Activated T-cell treated with anti-CD3 and anti-CD28 coated beads, Interleukin-2, amount 50 U/mL, for 4 hours (primary cell): Measurements from ENCODE around the gene FIG4. TPM values are rescaled to one million over a fixed set of nuclear protein-coding genes. Genes with fewer than 3 reads are reported as not detected.
"Not testable (repeated sequence)": the region's sequence is repeated elsewhere in the genome, so short reads cannot be mapped to it uniquely, and the experiment has no call there.

Experiments
- ATAC-seq, 2 donors: fragments of 200-7000 bp; cut with Tn5 transposase; one replicate each; pipeline ENCODE4 v1.10.0; 2021
- DNase-seq: peaks from one replicate; pipeline ENCODE4 v3.0.0-alpha.2; 2020
- H3K27me3 Mint-ChIP-seq: one replicate; pipeline ENCODE4 v1.8.0; 2021; ENCODE audit warnings: low read depth, mixed read lengths
- H3K36me3 Mint-ChIP-seq: one replicate; pipeline ENCODE4 v1.8.0; 2022; ENCODE audit warnings: mixed read lengths; ENCODE audit not compliant: insufficient read depth
- H3K4me1 Mint-ChIP-seq: one replicate; pipeline ENCODE4 v1.8.0; 2021; ENCODE audit warnings: low read depth, mixed read lengths
- H3K4me3 Mint-ChIP-seq: one replicate; pipeline ENCODE4 v1.8.0; 2021; ENCODE audit warnings: mild to moderate bottlenecking, moderate library complexity, mixed read lengths
- H3K9me3 Mint-ChIP-seq: one replicate; pipeline ENCODE4 v1.8.0; 2021; ENCODE audit warnings: mixed read lengths
- total RNA-seq, 3 donors: library from RNA; stranded (reverse); gene quantifications; one replicate each; pipeline ENCODE4 v1.2.1, GENCODE V29; 2021

Gene FIG4
- total RNA-seq, 3 donors from 2014 or later = 5.4 to 6.4 (median 5.9) TPM

DNA sequence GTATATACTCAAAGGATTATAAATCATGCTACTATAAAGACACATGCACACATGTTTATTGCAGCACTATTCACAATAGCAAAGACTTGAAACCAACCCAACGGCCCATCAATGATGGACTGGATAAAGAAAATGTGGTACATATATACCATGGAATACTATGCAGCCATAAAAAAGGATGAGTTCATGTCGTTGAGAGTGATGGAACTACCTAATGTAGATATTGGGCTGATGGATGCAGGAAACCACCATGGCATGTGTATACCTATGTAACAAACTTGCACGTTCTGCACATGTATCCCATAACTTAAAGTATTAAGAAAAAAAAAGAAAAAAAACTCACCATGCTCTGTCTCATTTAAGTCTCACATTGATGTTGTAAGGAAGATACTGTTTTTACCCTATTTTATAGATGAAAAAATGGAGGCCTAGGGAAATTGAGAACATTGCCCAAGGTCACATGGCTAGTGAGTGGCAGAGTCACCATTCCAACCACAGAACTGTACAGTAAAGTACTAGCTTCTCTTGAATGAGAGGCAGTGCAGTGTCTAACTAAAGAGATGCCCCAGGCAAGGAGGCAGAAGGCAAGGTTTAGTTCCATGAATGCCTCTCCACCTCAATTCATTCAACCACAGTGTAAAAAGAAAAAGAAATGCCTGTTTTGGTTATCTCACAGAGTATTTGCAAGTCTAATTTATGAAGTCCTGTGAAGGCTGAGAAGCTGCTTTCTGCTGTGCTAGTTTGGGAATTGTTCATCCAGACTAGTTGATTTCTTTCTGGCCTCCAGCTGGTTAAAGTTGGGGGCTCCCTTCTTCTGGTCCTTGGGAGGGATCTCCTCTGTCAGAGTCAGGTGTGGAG lies 68.2 kb downstream of the FIG4 start:
- ATAC-seq (no peak), DNase-seq (no peak)
- Mint-ChIP-seq H3K4me1 (peaks cover 13% of the 10 kb centered on the region), H3K9me3 (peaks cover 7% of the 10 kb centered on the region), H3K27me3 (no peaks in the 10 kb centered on the region), H3K36me3 (peaks cover 47% of the 10 kb centered on the region), H3K4me3 (no peak overlapping the region)

DNA sequence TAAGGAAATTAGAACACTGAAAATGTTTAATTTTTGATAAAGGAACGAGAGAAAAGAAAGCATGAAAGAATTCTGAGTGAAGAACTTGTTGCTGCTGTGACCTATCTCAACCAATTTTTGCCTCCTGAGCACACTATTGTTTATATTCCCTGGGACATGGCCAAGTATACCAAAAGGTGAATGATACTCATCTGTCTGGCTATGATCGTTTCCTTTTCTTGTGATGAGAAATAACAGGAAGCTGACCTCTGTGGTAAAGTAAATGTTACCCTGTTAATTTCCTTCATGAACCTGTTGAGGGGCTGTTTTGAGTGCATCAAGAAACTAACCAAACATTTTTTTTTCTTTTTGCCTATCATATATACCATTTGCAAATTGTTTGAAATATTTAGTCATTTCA lies 69.1 kb downstream of the FIG4 start:
- H3K4me1 Mint-ChIP-seq = peaks cover 13% of the 10 kb centered on the region
- ATAC-seq = no peak
- peaks cover 3% of the 10 kb centered on the region for H3K9me3 Mint-ChIP-seq
- H3K4me3 Mint-ChIP-seq = no peak overlapping the region
- H3K27me3 Mint-ChIP-seq = no peaks in the 10 kb centered on the region
- peaks cover 44% of the 10 kb centered on the region for H3K36me3 Mint-ChIP-seq
- DNase-seq = no peak

DNA sequence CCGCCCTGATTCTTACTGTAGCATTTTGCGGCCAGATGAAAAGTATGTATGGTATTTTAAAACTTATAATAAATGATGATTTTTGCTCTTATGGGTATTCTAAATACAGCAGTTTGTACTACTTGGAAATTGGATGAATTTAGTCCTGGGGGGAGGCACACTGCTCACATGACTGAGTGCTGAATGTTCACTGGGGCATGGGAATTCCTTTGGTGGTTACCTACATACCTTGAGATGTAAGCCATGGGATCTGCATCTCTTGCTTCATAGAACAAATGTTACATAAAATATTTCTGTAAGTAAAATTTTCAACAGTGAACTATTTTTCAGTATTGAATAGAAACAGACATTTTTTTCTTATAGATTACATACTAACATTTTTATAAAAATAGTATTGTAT lies 71.1 kb downstream of the FIG4 start:
- H3K36me3 Mint-ChIP-seq = peaks cover 31% of the 10 kb centered on the region
- no peaks in the 10 kb centered on the region for H3K9me3 Mint-ChIP-seq
- peaks cover 13% of the 10 kb centered on the region for H3K4me1 Mint-ChIP-seq

DNA sequence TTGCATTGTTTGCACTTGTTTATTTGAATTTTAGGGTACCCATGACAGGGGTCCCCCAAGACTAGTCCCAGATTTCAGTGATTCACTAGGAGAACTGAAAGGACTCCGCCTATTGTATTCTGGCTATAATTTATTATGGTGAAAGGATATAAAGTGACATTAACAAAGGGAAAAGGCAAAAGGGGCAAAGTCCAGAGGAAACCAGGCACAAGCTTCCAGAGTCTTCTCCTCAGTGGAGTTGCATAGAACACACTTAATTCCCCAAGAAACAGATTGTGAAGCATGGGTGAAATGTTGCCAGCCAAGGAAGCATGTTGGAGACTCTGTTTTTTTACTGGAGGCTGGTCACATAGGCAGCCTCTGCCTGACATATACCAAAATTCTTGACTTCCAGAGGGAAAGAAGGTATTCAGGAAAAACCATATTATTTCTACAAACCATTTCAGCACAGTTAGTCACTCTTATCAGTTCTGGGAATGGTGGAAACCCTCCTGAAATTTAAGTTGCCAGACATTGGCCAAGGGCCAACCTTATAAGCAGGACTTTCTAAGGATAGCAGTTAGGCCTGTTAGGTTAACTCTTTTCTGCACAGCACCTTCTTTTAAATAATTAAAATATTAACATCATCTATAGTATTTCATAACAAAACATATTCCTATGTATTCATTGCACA lies 71.8 kb downstream of the FIG4 start:
- Mint-ChIP-seq H3K9me3 (no peaks in the 10 kb centered on the region), H3K4me1 (peaks cover 13% of the 10 kb centered on the region), H3K27me3 (no peaks in the 10 kb centered on the region), H3K36me3 (peaks cover 26% of the 10 kb centered on the region), H3K4me3 (no peak overlapping the region)
- no peak for ATAC-seq
- no peak for DNase-seq

More for the DNA sequence above, 71.1 kb downstream of the FIG4 start:
- ATAC-seq (no peak), DNase-seq (no peak)
- no peak overlapping the region for H3K4me3 Mint-ChIP-seq
- H3K27me3 Mint-ChIP-seq = no peaks in the 10 kb centered on the region

DNA sequence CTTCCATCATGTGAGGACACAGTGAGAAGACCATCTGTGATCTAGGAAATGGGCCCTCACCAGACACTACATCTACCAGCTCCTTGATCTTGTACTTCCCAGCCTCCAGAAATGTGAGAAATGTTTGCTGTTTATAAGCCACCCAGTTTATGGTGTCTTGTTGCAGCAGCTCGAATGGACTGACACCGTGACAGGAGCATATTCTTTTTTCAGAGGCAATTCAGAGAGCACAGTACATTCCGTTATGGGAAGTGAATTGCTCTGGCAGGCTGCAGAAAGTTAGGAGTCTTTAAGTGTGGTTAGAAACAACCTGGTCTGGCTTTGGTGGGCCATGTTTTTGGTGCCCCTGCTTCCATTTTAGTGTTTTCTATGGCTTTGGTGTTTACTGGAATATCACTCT lies 75.1 kb downstream of the FIG4 start:
- Mint-ChIP-seq H3K9me3 (no peaks in the 10 kb centered on the region), H3K4me1 (no peaks in the 10 kb centered on the region)
- no peak for ATAC-seq

DNA sequence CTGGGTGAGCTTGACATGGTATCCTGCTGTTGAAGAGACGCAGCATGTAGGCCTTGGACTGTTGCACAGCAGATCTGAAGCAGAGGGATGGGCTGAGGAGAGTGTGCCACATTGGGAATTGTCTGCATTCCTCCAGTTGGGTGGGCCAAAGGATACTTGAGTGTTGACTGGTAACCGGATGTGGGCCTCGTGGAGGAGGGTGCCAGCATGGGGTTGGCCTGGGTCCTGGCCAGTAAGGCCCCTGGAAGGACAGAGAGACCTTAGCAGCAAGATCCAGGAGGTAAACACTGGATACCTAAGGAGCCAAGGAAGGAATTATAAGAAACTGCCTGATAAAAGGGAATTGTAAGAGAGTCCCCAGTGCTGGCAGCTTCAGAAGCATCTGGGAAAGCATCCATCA lies 76.9 kb downstream of the FIG4 start:
- no peak for ATAC-seq
- Mint-ChIP-seq H3K36me3 (peaks cover 23% of the 10 kb centered on the region), H3K4me3 (no peak overlapping the region), H3K9me3 (no peaks in the 10 kb centered on the region), H3K4me1 (peaks cover 6% of the 10 kb centered on the region), H3K27me3 (no peaks in the 10 kb centered on the region)
- no peak for DNase-seq

More for the DNA sequence above, 75.1 kb downstream of the FIG4 start:
- no peaks in the 10 kb centered on the region for H3K27me3 Mint-ChIP-seq
- no peak for DNase-seq
- H3K4me3 Mint-ChIP-seq = no peak overlapping the region
- peaks cover 21% of the 10 kb centered on the region for H3K36me3 Mint-ChIP-seq

DNA sequence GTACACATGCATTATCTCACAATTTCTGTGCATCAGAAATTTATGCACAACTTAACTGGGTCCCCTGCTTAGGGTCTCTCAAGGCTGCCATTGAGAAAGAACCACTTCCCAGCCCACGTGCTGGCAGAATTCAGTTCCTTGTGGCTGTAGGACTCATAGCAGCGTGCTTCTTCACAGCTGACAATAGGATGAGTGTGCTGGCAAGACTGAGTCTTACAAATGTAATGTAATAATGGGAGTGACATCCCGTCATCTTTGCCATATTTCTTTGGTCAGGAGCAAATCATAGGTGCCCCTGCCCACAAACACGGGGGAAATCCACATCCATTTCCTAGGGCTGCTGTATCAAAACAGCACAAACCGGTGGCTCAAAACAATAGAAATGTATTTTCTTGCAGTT lies 77.4 kb downstream of the FIG4 start:
- H3K36me3 Mint-ChIP-seq = peaks cover 22% of the 10 kb centered on the region
- no peaks in the 10 kb centered on the region for H3K9me3 Mint-ChIP-seq
- H3K4me1 Mint-ChIP-seq = peaks cover 6% of the 10 kb centered on the region
- DNase-seq = no peak
- H3K4me3 Mint-ChIP-seq = no peak overlapping the region
- ATAC-seq = no peak
- no peaks in the 10 kb centered on the region for H3K27me3 Mint-ChIP-seq

DNA sequence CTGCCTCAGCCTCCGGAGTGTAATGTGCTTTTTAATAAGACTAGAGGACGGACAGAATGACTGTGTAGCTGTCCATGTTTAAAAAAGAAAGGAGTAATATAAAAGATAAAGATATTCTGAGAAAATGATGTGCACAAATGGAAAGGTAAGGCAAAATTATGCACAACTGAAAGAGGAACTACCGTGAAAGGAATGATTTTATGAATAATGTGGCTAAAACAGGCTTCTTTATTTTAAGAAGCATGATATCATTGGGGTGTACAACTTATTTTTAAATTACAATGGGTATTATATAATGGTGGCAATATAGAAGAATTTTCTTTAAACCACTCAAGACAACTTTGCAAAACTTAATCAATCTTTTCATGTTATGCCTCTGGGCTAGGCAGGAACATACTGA lies 78.1 kb downstream of the FIG4 start:
- no peaks in the 10 kb centered on the region for H3K27me3 Mint-ChIP-seq
- H3K36me3 Mint-ChIP-seq = peaks cover 22% of the 10 kb centered on the region
- DNase-seq (no peak), ATAC-seq (no peak)
- no peak overlapping the region for H3K4me3 Mint-ChIP-seq
- peaks cover 6% of the 10 kb centered on the region for H3K4me1 Mint-ChIP-seq
- no peaks in the 10 kb centered on the region for H3K9me3 Mint-ChIP-seq

DNA sequence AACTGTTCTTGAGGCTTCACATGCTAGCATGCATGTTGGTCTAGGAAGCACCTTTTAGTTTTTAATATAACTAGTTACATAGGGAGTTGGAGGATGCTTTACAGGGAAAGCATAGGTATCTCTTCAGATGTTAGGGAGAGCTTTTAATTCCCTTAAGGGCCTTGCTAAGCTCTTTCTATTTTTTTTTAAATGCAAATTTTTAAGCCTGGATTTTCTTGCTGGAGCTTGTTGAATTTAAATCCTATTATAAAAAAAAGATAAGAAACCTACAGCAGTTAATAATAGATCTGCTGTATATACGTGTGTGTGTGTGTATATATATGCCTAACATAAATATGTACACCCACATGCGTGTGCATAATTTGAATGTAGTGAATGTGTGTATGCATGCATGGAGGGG lies 79.0 kb downstream of the FIG4 start:
- DNase-seq (no peak), ATAC-seq (no peak)
- Mint-ChIP-seq H3K4me3 (no peak overlapping the region), H3K4me1 (peaks cover 6% of the 10 kb centered on the region), H3K27me3 (no peaks in the 10 kb centered on the region), H3K9me3 (no peaks in the 10 kb centered on the region), H3K36me3 (peaks cover 19% of the 10 kb centered on the region)

DNA sequence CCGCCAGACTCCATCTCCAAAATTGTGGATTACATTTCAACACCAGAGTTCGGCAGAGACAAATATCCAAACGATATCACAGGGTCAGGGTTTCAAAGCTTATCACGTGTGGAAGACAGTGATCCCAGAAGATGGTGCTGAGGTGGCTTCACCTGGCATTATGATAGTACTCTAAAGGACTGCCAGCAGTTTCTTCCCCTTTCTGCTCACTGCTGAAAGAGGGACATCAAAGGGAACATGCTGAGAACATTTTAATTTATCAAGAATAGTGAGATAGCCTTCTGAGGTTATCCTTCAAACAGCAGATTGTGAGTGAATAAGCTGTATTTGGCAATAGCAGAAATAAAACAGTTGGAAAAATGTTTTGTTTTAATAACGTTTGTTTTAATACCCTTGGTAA lies 79.7 kb downstream of the FIG4 start:
- no peak for ATAC-seq
- no peaks in the 10 kb centered on the region for H3K27me3 Mint-ChIP-seq
- H3K9me3 Mint-ChIP-seq = no peaks in the 10 kb centered on the region
- peaks cover 6% of the 10 kb centered on the region for H3K4me1 Mint-ChIP-seq
- H3K4me3 Mint-ChIP-seq = no peak overlapping the region
- DNase-seq = no peak
- peaks cover 20% of the 10 kb centered on the region for H3K36me3 Mint-ChIP-seq

DNA sequence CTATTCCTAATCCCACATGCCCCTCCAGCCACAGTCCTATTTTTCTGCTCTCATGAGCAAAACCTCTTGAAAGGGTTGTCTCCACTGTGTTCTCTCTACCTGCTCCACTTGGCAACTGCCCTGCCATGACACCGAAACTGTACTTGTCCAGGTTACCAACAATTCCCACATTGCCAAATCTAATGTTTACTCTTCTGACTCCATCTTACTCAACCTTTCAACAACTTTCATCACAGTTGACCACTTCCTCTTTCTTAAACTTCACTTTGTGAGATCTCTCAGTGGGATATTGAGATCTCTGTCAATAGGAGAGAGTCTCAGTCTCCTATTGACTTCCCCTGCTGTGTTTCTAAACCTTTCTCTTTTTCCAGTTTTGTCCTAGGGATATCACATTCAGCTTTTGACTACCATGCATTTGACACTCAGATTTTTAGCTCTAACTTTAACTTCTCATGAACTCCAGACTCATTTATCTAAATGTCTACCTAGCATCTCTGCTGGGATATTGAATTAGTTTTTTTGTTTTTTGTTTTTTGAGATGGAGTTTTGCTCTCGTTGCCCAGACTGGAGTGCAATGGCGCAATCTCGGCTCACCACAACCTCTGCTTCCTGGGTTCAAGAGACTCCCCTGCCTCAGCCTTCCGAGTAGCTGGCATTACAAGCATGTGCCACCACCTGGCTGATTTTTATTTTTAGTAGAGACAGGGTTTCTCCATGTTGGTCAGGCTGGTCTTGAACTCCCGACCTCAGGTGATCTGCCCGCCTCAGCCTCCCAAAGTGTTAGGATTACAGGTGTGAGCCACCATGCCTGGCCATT lies 81.1 kb downstream of the FIG4 start:
- not testable (repeated sequence) for H3K27me3 Mint-ChIP-seq, H3K9me3 Mint-ChIP-seq, ATAC-seq, H3K4me1 Mint-ChIP-seq, H3K4me3 Mint-ChIP-seq, DNase-seq
- peaks cover 22% of the 10 kb centered on the region for H3K36me3 Mint-ChIP-seq

DNA sequence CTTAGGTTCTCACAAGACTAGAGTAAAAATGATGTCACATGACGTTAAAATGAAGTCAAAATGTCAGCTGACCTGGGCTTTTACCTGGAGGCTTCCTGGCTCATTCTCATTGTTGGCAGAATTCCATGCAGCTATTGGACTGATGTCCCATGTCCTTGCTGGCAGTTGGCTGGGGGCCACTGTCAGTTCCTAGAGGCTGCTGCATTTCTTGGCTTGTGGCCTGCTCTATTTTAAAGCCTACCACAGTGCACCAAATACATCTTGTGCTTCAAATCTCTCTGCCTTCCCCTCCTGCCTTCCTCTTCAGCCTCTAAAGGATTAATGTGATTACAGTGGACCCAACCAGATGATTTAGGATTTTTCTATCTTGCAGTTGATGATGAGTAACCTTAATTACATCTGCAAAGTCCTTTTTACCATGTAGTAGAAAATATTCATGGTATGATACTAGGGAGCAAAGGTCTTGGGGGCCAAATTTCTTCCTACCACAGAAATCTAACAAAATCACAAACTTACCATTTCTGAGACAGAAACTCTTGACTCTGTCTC lies 81.9 kb downstream of the FIG4 start:
- H3K27me3 Mint-ChIP-seq = no peaks in the 10 kb centered on the region
- no peak overlapping the region for H3K4me3 Mint-ChIP-seq
- H3K4me1 Mint-ChIP-seq = peaks cover 6% of the 10 kb centered on the region
- no peak for ATAC-seq
- H3K36me3 Mint-ChIP-seq = peaks cover 26% of the 10 kb centered on the region
- no peak for DNase-seq
- H3K9me3 Mint-ChIP-seq = no peaks in the 10 kb centered on the region

DNA sequence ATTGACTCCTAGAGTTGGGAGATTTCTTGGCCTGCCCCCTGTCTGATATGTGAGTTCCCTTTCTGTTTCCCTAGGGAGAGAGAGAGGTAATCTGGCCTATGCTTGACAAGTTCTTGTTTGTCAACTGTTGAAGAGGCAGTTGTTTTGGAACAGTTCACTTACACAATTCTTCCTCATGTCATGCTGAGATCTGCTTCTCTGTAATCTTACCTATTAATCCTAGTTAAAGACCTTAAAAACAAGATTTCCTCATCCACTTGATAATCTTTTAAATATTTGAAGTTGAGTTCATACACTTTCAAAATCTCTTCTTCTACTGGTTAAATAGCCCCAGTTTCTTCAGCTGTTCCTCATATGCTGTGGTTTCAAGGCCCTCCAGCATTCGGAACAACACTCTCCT lies 89.9 kb downstream of the FIG4 start:
- H3K36me3 Mint-ChIP-seq = peaks cover 30% of the 10 kb centered on the region
- no peak overlapping the region for H3K4me3 Mint-ChIP-seq
- DNase-seq (no peak), ATAC-seq (no peak)
- no peaks in the 10 kb centered on the region for H3K4me1 Mint-ChIP-seq
- H3K27me3 Mint-ChIP-seq = no peaks in the 10 kb centered on the region
- H3K9me3 Mint-ChIP-seq = no peaks in the 10 kb centered on the region

DNA sequence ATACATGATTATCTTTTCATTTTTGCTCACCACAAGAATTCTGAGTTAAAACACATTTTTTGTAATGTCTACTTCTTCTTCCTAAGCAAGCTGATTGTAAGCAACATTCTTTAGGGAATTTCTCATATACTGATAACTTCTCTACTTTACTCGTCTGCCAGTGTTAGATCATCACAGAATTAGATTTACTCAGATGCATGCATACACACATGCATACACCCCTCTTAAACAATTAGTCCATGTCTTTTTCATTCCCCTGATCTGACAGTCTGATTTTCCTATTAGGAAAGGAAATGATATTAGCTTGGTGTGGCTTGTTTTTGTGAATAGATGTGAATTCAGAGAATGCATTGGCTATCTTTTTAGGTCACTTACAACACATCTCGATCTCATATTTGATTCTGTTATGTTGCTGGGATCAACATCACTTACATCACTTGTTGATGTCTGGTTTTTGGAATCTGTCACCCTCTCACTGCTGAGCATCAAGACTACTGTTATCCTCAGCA lies 91.4 kb downstream of the FIG4 start:
- H3K4me1 Mint-ChIP-seq = no peaks in the 10 kb centered on the region
- no peak for DNase-seq
- H3K36me3 Mint-ChIP-seq = peaks cover 32% of the 10 kb centered on the region
- no peak overlapping the region for H3K4me3 Mint-ChIP-seq
- H3K27me3 Mint-ChIP-seq = no peaks in the 10 kb centered on the region
- H3K9me3 Mint-ChIP-seq = no peaks in the 10 kb centered on the region
- ATAC-seq = no peak
